Brain microvascular endothelial cell (primary cell): ENCODE results near the gene HOXB8.

Experiments used
- DNase-seq: peaks from one replicate; pipeline ENCODE4 v3.0.0-alpha.2; 2020
- H3K27ac ChIP-seq: fragments of 250-450 bp; sonication (Bioruptor Pico); 2 replicates; pipeline ENCODE4 v1.5.1; 2020; ENCODE audit warnings: mild to moderate bottlenecking, moderate library complexity
- H3K27me3 ChIP-seq: fragments of 250-450 bp; sonication (Bioruptor Pico); replicated peaks from 2 replicates; pipeline ENCODE4 v1.5.1; 2020; ENCODE audit warnings: mild to moderate bottlenecking
- H3K36me3 ChIP-seq: fragments of 250-450 bp; sonication (Bioruptor Pico); replicated peaks from 2 replicates; pipeline ENCODE4 v1.5.1; 2020; ENCODE audit warnings: mild to moderate bottlenecking
- H3K4me3 ChIP-seq: 2 replicates; pipeline ENCODE4 v1.5.1; 2011; ENCODE audit warnings: low read depth, mild to moderate bottlenecking, control low read depth, low read length, moderate library complexity
- CTCF ChIP-seq: IDR thresholded peaks from 2 replicates; pipeline ENCODE4 v1.5.1; 2011; ENCODE audit warnings: low read depth, mild to moderate bottlenecking, moderate library complexity, low read length, control low read depth, inconsistent platforms; ENCODE audit errors: missing control alignments
- in situ Hi-C: cut with HindIII; loops from 2 replicates; pipeline ENCODE4 v1.10.0; 2017; ENCODE audit warnings: low sequenced_read_pairs, low pct_ligation_motif_present

The HOXB8 gene

DNA sequence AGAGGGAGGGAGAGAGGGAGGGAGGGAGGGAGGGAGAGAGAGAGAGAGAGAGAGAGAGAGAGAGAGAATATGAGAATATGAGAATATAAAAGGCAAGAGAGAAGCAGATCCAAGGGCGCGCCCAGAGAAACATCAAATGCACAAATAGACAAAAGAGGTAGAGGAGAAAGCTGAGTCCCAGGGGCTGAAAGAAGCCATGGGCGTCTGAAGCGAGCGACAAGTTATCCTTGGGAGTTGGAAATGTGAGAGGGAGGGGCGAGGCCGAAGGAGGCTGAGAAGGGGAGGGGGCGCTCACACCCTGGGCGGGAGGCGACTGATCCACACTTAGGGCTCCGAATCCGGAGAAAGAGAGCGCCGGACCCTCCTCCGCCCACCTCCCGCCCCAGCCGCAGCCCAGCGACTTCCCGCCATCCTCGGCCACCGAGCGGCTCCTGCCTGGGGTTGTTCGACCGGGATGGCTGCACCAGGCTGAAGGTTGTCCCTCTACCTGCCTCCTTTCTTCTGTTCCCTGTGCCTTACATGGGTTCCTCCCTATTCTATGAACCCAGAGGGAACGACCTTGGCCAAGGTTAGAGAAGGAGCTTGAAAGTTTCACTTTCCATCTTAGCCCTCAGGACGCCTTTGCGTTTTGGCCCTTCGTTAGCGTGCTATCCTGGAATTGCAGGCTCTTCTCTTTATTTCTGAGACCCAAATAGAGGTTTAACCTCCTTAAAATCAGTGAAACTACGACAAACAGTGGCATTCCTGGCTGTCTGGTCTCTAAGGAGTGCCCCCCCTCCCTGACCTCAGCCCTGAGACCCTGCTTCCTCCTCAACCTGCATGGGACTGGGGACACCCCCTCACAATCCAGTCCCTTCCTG, 32.2 kb upstream of the HOXB8 start:
- in situ Hi-C loops: no loop called here
- no peaks in the 10 kb centered on the region for H3K36me3 ChIP-seq
- H3K27me3 ChIP-seq: peaks cover 63% of the 10 kb centered on the region
- no peak overlapping the region for H3K27ac ChIP-seq
- no peak for DNase-seq
- TF ChIP-seq CTCF: no peak
- H3K4me3 ChIP-seq: peak overlapping the region; percentile 24

DNA sequence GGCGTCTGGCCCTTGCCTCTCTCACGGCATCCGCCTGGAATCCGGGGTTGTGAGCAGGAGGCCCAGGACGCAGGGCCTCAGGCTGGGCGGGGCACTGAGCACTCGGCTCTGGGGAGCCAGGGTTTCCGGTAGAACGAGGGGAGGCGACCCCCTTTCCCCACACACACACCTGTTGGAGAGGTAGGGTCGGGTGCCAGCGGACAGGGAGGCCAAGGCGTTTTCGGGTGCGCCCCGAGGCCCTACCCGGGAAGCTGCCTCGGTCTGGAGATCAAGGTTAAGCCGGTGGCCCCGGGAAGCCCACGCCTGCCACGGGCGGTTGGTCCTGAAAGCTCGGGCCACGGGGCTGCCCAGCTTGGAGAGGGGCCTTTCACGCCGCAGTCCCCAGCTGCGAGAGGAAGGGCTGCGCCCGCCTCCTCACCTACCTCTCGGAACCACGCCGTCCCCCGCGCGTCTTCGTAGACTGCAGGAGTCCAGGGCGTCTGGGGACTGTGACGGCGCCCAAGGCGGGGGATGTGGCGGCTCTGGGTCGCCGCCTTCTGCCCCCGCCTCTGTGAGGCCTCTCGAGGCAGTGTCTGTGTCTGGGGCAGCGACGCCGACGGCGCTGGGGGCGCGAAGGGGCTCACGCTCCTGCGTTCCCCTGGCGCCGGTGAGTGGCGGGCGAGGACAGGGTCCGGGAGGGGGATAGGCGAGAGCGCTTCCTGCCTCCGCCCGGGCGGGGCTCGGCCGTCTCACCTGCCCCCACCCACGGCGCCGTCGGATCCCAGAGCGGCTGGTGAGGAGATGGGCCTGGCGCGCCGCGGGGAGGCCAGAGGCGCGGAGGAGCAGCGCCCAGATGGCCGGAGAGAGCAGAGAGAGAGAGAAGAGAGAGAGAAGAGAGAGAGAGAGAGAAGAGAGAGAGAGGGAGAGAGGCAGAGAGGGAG, 31.4 kb upstream of the HOXB8 start:
- no peak overlapping the region for H3K27ac ChIP-seq
- no peak for TF ChIP-seq CTCF
- peaks cover 71% of the 10 kb centered on the region for H3K27me3 ChIP-seq
- no peaks in the 10 kb centered on the region for H3K36me3 ChIP-seq
- in situ Hi-C loops: no loop called here
- no peak for DNase-seq
- no peak overlapping the region for H3K4me3 ChIP-seq

GRCh38 chr17:48645639-48646182, 30.6 kb upstream of the HOXB8 start:
- no peak for DNase-seq
- no peaks in the 10 kb centered on the region for H3K36me3 ChIP-seq
- in situ Hi-C loops: no loop called here
- no peak overlapping the region for H3K4me3 ChIP-seq
- no peak for TF ChIP-seq CTCF
- H3K27ac ChIP-seq: no peak overlapping the region
- H3K27me3 ChIP-seq: peaks cover 78% of the 10 kb centered on the region

DNA sequence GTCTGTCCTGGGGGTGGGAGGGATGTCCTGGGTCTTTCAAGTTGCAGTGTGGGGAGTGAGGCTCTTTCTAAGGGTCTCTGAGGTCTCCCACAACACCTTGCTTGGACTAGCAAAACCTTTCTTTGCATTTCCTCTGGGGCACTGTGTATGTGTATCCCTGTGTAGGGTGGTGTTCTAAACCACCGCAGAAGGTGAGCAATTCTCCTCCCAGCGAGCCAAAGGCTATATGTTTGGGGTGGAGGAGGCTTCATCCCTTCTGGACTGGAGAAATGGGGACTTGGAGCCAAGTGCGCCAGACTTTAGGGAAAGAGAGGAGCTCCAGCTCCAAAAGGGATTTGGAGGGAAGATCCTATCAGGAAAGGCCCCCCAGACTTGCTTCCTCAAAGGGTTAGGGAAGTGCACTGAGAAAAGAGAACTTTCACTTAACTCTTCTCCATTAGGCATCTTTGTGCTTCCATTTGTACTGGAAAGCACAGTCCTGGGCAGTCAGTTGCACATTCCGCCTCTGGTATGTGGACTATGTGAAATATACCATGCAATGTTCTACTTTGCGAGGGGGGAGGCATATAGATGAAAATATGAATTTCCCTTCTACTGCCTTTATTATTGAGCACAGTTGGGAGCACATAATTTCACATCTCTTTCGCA, 29.9 kb upstream of the HOXB8 start:
- H3K27me3 ChIP-seq: peaks cover 85% of the 10 kb centered on the region

DNA sequence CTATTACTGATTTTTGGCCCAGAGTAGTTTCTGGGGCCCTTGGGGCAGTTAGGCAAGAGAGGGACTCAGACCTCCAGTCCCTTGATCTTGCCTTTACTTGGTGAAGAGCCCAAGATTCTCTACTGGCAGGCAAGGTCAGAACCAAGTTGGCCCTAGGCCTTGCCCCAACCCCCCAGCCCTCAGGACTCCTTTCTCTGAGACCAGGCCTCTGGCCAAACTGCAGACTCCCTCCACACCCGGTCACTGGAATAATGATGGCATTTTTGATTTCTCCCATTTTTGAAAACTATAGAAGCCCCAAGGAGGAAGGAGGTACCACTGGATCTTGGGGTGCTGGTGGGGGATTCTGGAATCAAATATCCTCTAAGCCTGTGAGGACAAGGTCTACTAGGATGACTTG, 29.1 kb upstream of the HOXB8 start:
- no peaks in the 10 kb centered on the region for H3K36me3 ChIP-seq
- no peak for DNase-seq
- H3K27me3 ChIP-seq: peaks cover 90% of the 10 kb centered on the region
- no peak for TF ChIP-seq CTCF
- H3K4me3 ChIP-seq: no peak overlapping the region
- in situ Hi-C loops: no loop called here
- H3K27ac ChIP-seq: no peak overlapping the region

More for the DNA sequence above, 29.9 kb upstream of the HOXB8 start:
- in situ Hi-C loops: no loop called here
- H3K36me3 ChIP-seq: no peaks in the 10 kb centered on the region
- TF ChIP-seq CTCF: no peak
- H3K27ac ChIP-seq: no peak overlapping the region
- DNase-seq: no peak
- H3K4me3 ChIP-seq: no peak overlapping the region
